ENCODE measurements around the gene MYO18B.

Gene MYO18B

DNA sequence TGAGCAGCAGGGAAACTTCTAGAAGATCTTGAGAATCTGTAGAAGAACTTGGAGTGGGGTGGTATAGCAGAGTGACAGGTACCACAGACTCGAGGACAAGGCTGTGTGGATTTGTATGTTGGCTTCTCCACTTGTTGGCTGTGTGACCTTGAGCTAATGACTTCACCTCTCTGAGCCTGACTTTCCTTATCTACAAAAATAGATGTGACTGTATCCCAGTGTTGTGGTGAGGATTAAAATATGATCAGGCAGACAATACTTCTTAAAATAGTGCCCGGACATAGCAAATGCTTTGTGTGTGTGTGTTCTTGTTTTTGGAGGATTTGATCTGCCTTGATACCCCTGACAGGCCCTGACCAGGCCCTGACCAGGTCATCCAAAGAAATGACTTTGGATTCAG lies 40.8 kb downstream of the MYO18B start:
- TF ChIP-seq, protein P1, sequence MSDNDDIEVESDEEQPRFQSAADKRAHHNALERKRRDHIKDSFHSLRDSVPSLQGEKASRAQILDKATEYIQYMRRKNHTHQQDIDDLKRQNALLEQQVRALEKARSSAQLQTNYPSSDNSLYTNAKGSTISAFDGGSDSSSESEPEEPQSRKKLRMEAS (IDR thresholded peaks at IDR 0.05; ENCODE audit: low read depth, low read length): no peak
- TF ChIP-seq, protein P2, sequence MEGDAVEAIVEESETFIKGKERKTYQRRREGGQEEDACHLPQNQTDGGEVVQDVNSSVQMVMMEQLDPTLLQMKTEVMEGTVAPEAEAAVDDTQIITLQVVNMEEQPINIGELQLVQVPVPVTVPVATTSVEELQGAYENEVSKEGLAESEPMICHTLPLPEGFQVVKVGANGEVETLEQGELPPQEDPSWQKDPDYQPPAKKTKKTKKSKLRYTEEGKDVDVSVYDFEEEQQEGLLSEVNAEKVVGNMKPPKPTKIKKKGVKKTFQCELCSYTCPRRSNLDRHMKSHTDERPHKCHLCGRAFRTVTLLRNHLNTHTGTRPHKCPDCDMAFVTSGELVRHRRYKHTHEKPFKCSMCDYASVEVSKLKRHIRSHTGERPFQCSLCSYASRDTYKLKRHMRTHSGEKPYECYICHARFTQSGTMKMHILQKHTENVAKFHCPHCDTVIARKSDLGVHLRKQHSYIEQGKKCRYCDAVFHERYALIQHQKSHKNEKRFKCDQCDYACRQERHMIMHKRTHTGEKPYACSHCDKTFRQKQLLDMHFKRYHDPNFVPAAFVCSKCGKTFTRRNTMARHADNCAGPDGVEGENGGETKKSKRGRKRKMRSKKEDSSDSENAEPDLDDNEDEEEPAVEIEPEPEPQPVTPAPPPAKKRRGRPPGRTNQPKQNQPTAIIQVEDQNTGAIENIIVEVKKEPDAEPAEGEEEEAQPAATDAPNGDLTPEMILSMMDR (IDR thresholded peaks at IDR 0.05; ENCODE audit: low read depth, low read length): no peak
- no peak for TF ChIP-seq POLR2A (IDR thresholded peaks at IDR 0.05; ENCODE audit: extremely low read depth, insufficient read length)
- TF ChIP-seq MYC (IDR thresholded peaks at IDR 0.05; ENCODE audit: low read depth, low read length): no peak
- DNase-seq (ENCODE audit: low read depth): no peak
- H3K4me3 ChIP-seq (ENCODE audit: low read depth, low read length): no peak overlapping the region

DNA sequence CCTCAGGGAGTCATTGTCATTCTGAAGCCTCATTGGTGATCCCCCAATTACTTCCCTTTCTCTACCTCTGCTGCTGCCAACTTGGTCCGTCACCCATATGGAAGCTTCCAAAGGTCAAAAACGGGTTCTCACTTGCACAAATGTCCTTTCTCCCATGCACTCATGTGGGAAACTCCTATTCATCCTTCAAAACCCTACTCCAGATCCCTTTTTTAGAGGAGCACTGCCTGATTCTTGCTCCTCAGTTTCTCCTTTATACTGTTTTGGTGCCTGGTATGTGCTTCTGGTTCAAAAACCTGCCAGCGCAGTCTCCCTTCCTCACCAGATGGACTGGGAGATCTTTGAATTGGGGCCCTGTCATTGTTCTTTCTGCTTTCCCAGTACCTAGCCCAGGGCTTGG lies 41.9 kb downstream of the MYO18B start:
- DNase-seq (ENCODE audit: low read depth): no peak
- TF ChIP-seq MYC (IDR thresholded peaks at IDR 0.05; ENCODE audit: low read depth, low read length) (no peak), POLR2A (IDR thresholded peaks at IDR 0.05; ENCODE audit: extremely low read depth, insufficient read length) (no peak)
- TF ChIP-seq, protein P1 (IDR thresholded peaks at IDR 0.05; ENCODE audit: low read depth, low read length): no peak
- TF ChIP-seq, protein P2 (IDR thresholded peaks at IDR 0.05; ENCODE audit: low read depth, low read length): no peak

DNA sequence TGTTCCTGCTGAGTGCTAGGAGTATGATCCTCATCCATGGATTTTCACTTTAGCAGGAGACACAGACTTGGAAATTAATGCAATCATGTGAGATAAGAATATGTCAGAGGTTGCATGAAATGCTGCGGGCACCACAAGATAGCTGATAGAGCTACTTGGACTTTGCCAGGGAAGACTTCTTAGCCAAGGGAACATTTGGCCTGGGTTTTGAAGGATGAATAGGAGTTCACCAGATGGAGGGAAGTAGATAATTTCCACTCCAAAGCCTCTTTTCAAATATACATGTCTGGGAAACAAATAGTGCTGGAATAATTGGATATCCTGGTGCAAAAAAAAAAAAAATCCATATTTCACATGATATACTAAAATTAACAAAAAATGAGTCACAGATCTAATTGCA lies 44.2 kb downstream of the MYO18B start:
- H3K4me3 ChIP-seq (ENCODE audit: low read depth, low read length): no peak overlapping the region
- TF ChIP-seq POLR2A (IDR thresholded peaks at IDR 0.05; ENCODE audit: extremely low read depth, insufficient read length) (no peak), MYC (IDR thresholded peaks at IDR 0.05; ENCODE audit: low read depth, low read length) (no peak)
- TF ChIP-seq, protein P2 (IDR thresholded peaks at IDR 0.05; ENCODE audit: low read depth, low read length): no peak
- TF ChIP-seq, protein P1 (IDR thresholded peaks at IDR 0.05; ENCODE audit: low read depth, low read length): no peak
- no peak for DNase-seq (ENCODE audit: low read depth)

More for the DNA sequence above, 41.9 kb downstream of the MYO18B start:
- no peak overlapping the region for H3K4me3 ChIP-seq (ENCODE audit: low read depth, low read length)

DNA sequence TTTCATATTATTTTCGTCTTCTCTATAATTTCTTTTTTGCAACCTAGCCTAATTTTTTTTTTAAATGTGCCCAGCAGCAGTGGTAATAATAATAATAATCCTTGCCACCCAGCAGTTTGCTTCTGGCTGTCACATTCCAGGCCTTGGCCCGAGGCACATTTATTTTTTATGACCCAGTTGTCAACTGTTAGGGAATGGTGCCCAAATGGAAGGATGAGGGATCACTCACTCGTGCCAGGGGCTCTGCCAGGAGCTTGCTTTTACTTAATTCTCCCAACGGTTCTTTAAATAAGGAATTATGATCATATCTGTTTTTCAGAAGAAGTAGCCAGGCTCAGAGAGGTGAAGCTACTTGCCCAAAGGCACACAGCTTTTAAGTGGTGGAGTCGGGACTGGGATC lies 49.6 kb downstream of the MYO18B start:
- TF ChIP-seq, protein P1 (IDR thresholded peaks at IDR 0.05; ENCODE audit: low read depth, low read length): no peak
- TF ChIP-seq POLR2A (IDR thresholded peaks at IDR 0.05; ENCODE audit: extremely low read depth, insufficient read length) (no peak), MYC (IDR thresholded peaks at IDR 0.05; ENCODE audit: low read depth, low read length) (no peak)
- TF ChIP-seq, protein P2 (IDR thresholded peaks at IDR 0.05; ENCODE audit: low read depth, low read length): no peak
- no peak overlapping the region for H3K4me3 ChIP-seq (ENCODE audit: low read depth, low read length)
- no peak for DNase-seq (ENCODE audit: low read depth)

DNA sequence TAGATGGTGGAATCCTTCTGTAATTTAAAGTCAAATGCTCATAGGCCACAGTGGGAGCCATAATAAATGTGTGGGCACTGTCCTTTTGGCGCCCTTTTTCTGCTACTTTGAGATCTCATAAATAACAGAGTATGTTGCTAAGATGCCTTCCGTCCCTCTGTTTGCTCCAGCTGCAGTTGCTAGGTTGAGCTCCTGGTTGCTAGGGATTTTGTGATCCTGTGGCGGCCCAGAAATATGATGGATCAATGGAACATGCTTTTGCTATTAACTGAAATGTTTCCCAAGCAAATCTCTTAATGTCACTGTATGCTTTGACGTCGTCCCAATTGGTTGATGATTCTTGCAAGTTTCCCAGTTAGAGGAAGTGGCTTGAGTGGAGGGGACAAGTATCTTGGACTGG lies 53.5 kb downstream of the MYO18B start:
- TF ChIP-seq, protein P2 (IDR thresholded peaks at IDR 0.05; ENCODE audit: low read depth, low read length): no peak
- TF ChIP-seq, protein P1 (IDR thresholded peaks at IDR 0.05; ENCODE audit: low read depth, low read length): no peak
- no peak for DNase-seq (ENCODE audit: low read depth)

More for the DNA sequence above, 53.5 kb downstream of the MYO18B start:
- H3K4me3 ChIP-seq (ENCODE audit: low read depth, low read length): no peak overlapping the region

Data from NB4 (cell line).